Smooth muscle cell of the brain vasculature (primary cell): ENCODE data around the gene SEMA3D.

Experiments
- DNase-seq: peaks from one replicate; pipeline ENCODE4 v3.0.0-alpha.2; 2012; ENCODE audit warnings: low read depth, low spot score

The SEMA3D gene

DNA sequence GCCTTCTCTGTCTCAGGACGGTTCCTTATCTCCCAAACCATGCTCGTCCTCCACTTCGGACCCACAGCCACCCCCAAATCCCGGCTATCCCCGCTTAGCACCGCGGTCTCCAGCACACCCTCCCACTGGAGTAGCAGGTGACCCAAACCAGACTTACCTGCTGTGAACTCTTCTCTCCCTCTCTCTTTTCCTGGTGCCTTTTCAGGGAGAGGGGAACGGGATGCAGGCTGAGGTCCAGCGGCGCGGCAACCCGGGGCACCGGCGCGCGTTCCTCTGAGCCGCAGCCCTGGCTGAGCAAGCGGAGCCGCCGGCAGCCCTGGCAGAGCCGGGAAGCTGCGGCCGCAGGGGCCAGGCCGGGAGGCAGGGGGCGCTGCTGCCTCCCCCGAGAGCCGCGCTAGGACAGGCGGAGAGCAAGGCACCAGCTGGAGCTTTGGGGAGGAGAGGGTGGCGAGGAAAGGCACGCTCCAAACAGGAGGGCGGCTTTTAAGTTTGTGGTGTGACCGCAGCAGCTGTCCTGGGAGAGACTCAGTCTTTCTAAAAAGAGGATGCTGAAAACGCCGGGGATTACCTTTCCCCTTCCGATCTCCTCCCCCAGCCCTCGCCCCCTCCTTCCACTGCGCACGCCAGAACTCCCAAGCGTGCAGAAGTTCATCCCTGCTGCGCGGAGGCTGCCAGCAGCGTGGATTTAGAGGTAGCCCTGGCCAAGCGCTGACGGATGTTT, at the start of gene SEMA3D:
TSS of gene SEMA3D (minus strand) at position 536 of the 721 bp plus-strand sequence. CDS start 65,165 bp downstream, outside the sequence.
- no peak for DNase-seq

DNA sequence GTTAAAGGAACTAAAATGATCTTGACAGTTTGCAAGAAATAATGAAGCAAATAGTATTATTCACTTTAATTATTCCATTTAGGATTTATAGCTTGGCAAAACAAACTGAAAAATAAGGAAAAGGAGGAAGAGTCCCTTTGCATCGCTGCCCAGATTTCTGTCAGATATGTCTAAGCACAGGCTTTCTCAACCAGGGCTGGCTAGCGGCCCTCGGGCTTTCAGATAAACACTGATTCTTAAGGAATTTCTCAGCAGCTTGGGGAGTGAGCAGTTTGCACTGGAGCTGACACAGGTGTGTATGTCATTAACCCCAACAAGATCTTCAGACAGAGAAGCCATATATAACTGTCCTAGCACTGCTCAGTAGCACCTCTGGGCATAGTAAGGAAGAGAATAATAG, 47.9 kb upstream of the SEMA3D start:
- DNase-seq: no peak

- DNase-seq: no peak
Observed at GRCh38 chr7:85232068-85232467, 45.2 kb upstream of the SEMA3D start.

- DNase-seq: no peak
Observed at GRCh38 chr7:85230623-85231022, 43.8 kb upstream of the SEMA3D start.

GRCh38 chr7:85229544-85229943, 42.7 kb upstream of the SEMA3D start:
- DNase-seq: no peak

DNA sequence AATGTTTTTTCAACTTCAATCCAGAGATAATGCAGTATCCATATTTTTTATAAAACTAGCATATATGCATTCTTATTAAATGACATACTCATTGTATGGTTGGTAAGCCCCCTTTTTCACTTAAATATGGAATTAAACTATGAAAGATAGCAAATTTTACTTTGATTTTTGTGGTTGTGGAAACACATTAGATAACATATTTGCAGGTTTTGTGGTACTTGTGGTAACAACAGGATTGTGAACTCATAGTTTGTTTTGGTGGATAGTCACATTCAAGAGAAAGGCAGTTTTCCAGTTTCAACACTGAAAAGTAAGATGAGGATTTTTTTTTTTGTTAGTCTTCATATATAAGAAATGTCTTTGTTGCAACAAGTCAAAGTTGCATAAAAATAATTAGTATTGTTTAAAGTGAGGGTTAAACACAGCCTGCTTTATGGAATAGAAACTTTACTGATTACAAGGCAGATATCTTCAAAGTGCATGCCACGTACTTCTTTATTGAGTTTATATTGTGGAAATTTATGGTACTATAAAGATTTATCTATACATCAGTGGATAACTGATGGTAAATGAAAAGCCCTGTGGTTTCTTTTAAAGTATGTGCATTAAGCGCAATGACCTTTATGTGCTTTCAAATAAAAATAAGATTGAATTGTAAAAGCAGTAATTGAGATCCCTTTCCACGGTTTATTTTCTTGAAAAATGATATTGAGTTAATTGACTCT, 39.7 kb upstream of the SEMA3D start:
- no peak for DNase-seq

- DNase-seq: no peak
Observed at GRCh38 chr7:85224171-85224570, 37.3 kb upstream of the SEMA3D start.

GRCh38 chr7:85222522-85222921, 35.7 kb upstream of the SEMA3D start:
- DNase-seq: no peak

DNA sequence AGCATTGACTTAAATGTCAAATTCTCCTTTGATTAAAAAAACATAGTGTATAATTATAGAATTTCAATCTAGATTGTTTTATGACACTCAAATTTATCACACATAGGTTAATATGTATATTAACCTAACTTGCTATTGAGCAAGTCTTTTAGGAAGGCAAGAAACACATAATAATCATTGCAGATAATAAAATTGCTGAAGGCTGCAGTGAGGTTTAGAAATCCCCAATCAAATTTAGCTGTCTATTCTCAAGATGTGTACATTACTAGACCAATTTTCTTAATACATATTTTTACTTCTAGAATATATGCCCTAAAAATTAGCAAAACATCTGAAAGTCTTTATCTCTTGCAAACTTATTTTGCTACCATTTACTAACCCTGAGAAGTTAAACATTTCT, 34.9 kb upstream of the SEMA3D start:
- DNase-seq: no peak

GRCh38 chr7:85220651-85221050, 33.8 kb upstream of the SEMA3D start:
- DNase-seq: no peak

- DNase-seq: no peak
Observed at GRCh38 chr7:85220023-85220422, 33.2 kb upstream of the SEMA3D start.

DNA sequence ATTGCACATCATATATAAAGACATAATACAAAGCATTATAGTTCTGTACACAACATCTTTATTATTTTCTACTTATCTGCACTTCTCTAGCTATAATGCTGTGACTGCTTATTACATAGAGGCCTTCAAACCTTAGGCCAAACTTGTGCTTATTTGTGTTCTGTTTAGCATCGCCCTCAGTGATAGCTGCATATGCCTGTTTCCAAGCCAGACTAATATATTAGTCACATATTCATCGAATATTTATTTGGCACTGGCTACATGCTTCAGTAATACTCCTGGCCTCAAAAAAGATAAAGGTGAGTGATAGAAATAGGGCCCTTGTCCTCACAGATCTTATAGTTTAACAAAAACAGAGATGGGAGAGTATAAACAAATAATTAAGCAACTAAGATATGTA, 30.2 kb upstream of the SEMA3D start:
- DNase-seq: no peak

DNA sequence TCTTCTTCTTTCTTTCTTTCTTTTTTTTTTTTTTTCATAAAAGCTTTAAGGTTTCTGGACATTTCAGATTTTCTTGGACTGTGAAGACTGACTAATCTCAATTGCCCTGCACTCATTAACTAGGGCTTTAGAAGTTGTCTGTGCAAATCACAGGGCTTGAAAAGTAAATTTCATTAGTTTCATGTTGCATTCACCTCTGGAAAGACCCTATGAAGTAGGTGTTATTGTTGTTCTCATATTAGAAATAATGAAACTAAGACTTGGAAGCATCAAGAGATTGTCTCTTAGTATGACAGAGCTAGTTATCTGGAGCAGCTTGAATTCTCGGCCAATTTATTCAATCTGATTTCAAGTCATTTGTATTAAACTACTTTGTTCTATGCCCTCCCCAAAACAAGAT, 28.2 kb upstream of the SEMA3D start:
- no peak for DNase-seq

- DNase-seq: no peak
Observed at GRCh38 chr7:85213500-85213899, 26.6 kb upstream of the SEMA3D start.

GRCh38 chr7:85205754-85206153, 18.9 kb upstream of the SEMA3D start:
- no peak for DNase-seq

- DNase-seq: no peak
Observed at GRCh38 chr7:85204496-85204895, 17.6 kb upstream of the SEMA3D start.

- no peak for DNase-seq
Observed at GRCh38 chr7:85204061-85204460, 17.2 kb upstream of the SEMA3D start.

GRCh38 chr7:85201209-85201608, 14.4 kb upstream of the SEMA3D start:
- no peak for DNase-seq

GRCh38 chr7:85196696-85197095, 9.8 kb upstream of the SEMA3D start:
- DNase-seq: no peak

- no peak for DNase-seq
Observed at GRCh38 chr7:85191383-85191782, 4.5 kb upstream of the SEMA3D start.

DNA sequence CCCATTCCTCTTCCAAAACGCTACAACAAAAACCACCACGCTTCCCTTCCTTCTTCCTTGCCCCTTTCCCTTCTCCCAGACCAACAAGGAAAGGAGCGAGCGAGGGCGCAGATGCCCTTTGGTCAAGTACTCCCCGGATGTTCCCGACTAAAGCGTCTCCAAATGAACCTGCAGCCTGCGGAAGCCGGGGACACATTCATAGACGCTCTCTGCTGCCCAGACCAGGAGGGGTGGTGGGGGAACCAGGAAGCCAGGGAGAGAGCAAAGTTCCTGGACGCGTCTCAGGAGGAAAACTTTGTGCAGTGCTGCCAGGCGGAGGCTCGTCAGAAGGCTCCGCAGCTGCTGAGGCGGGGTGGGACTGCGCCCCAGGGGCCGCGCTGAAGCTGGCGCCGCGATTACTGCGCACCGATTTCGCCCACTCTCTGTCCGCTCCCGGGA, 754 bp downstream of the SEMA3D start:
- no peak for DNase-seq

GRCh38 chr7:85185424-85186082, 1.3 kb downstream of the SEMA3D start:
- DNase-seq: no peak
